Measurements from ENCODE around the gene WDR90. TPM values are rescaled to one million over a fixed set of nuclear protein-coding genes. Genes with fewer than 3 reads are reported as not detected.

The WDR90 gene
- polyA plus RNA-seq, 3 donors, result 0.13 to 16.5 (median 1.1) TPM

- Histone ChIP-seq H3K27me3 (ENCODE audit: control insufficient read depth in 2 of 2, insufficient read depth in 2 of 2, low read length in 2 of 2) (peaks cover 3 to 68% of the 10 kb centered on the region in 2 donors), H3K27ac (ENCODE audit: low read depth in 1 of 2, low read length in 2 of 2) (no peak overlapping the region), H3K36me3 (replicated peaks in 1 of 2; ENCODE audit: control insufficient read depth in 1 of 2, insufficient read depth in 2 of 2, low read length in 2 of 2) (no peaks in the 10 kb centered on the region), H3K4me1 (ENCODE audit: control insufficient read depth in 1 of 2, insufficient read depth in 2 of 2, low read length in 2 of 2) (no peaks in the 10 kb centered on the region), H3K4me3 (replicated peaks in 1 of 3; ENCODE audit: low read depth in 2 of 3, low read length in 3 of 3) (no peak overlapping the region), H2AFZ (ENCODE audit: insufficient read depth, low read depth, low read length, poor library complexity, severe bottlenecking) (no peak overlapping the region), H3K4me2 (replicated peaks; ENCODE audit: extremely low read depth, low read length, poor library complexity, severe bottlenecking) (no peak overlapping the region), H3K9ac (ENCODE audit: insufficient read depth, low read length, poor library complexity, severe bottlenecking) (no peak overlapping the region), H3K79me2 (ENCODE audit: insufficient read depth, low read length) (no peaks in the 10 kb centered on the region), H4K20me1 (ENCODE audit: insufficient read depth, low read length) (no peaks in the 10 kb centered on the region), H3K9me3 (replicated peaks in 1 of 2; ENCODE audit: control insufficient read depth in 1 of 2, insufficient read depth in 1 of 2, low read length in 2 of 2) (peaks cover 0 to 1% of the 10 kb centered on the region in 2 donors)
- TF ChIP-seq, protein P1, sequence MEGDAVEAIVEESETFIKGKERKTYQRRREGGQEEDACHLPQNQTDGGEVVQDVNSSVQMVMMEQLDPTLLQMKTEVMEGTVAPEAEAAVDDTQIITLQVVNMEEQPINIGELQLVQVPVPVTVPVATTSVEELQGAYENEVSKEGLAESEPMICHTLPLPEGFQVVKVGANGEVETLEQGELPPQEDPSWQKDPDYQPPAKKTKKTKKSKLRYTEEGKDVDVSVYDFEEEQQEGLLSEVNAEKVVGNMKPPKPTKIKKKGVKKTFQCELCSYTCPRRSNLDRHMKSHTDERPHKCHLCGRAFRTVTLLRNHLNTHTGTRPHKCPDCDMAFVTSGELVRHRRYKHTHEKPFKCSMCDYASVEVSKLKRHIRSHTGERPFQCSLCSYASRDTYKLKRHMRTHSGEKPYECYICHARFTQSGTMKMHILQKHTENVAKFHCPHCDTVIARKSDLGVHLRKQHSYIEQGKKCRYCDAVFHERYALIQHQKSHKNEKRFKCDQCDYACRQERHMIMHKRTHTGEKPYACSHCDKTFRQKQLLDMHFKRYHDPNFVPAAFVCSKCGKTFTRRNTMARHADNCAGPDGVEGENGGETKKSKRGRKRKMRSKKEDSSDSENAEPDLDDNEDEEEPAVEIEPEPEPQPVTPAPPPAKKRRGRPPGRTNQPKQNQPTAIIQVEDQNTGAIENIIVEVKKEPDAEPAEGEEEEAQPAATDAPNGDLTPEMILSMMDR (IDR thresholded peaks at IDR 0.05), result no peak
- WGBS (ENCODE audit: insufficient coverage), result 83% methylated on average over 2 of the region's 4 CpGs
- Mint-ChIP-seq H3K36me3 (no peaks in the 10 kb centered on the region), H3K4me3 (no peak overlapping the region), H3K27ac (no peak overlapping the region), H3K9me3 (peaks cover 0 to 5% (median 0%) of the 10 kb centered on the region in 7 donors), H3K27me3 (ENCODE audit: low read depth in 3 of 3) (peaks cover 48 to 74% (median 71%) of the 10 kb centered on the region in 3 donors), H3K4me1 (no peaks in the 10 kb centered on the region)
- no peak for DNase-seq
- intact Hi-C loops (cut with micrococcal nuclease), result no loop called here
These were observed 59.8 kb downstream of the WDR90 start for GRCh38 chr16:708959-709358.

DNA sequence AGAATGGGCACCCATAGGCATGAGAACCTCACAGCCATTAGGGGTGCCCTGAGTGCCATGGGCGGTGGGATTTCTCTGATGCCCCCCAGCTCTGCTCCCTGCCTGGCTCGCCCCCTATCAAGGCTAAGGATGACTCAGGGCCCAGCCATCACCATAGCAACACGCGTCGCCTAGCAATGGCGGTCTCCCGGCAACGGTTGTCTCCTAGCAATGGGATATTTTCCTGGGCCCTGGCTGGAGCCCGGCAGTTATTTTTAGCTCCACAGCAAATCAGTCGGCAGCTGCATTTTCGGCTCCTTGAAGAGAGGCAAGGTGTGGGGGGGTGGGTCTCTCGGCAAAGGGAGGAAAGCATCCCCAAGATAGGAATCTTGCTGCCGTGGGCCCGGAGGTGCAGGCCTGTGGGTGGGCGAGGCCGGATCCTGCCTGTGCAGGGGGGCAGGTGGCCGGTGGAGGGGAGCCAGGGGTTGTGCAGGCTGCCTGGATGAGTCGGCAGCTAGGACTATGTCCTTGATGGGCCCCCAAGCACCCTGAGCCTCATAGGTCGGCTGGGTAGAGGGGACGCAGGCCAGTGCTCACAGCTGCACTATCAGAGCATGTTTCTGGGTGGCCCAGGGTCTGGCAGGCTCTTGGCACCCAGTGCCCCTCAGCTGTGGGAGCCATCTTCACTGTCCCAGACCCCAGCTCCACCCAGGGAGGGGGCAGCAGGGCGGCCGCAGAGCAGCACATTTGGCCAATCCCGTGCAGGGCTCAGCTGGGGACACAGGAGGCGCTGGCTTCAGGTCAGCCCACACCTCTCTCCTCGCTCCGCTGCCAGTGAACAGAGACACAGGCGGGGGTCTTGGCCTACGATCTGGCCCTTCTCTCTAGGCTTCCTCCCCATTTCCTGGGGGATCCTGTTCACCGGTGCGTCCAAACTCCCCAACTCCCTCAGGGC lies 60.7 kb downstream of the WDR90 start:
- Histone ChIP-seq H3K27me3 (ENCODE audit: control insufficient read depth in 2 of 2, insufficient read depth in 2 of 2, low read length in 2 of 2) (peaks cover 3 to 67% of the 10 kb centered on the region in 2 donors), H3K27ac (ENCODE audit: low read depth in 1 of 2, low read length in 2 of 2) (no peak overlapping the region), H3K36me3 (replicated peaks in 1 of 2; ENCODE audit: control insufficient read depth in 1 of 2, insufficient read depth in 2 of 2, low read length in 2 of 2) (no peaks in the 10 kb centered on the region), H3K4me1 (ENCODE audit: control insufficient read depth in 1 of 2, insufficient read depth in 2 of 2, low read length in 2 of 2) (peaks cover 7 to 8% of the 10 kb centered on the region in 2 donors), H3K9ac (ENCODE audit: insufficient read depth, low read length, poor library complexity, severe bottlenecking) (no peak overlapping the region), H3K9me3 (replicated peaks in 1 of 2; ENCODE audit: control insufficient read depth in 1 of 2, insufficient read depth in 1 of 2, low read length in 2 of 2) (no peaks in the 10 kb centered on the region), H4K20me1 (ENCODE audit: insufficient read depth, low read length) (no peaks in the 10 kb centered on the region), H3K79me2 (ENCODE audit: insufficient read depth, low read length) (no peaks in the 10 kb centered on the region), H3K4me3 (replicated peaks in 1 of 3; ENCODE audit: low read depth in 2 of 3, low read length in 3 of 3) (no peak overlapping the region), H3K4me2 (replicated peaks; ENCODE audit: extremely low read depth, low read length, poor library complexity, severe bottlenecking) (no peak overlapping the region), H2AFZ (ENCODE audit: insufficient read depth, low read depth, low read length, poor library complexity, severe bottlenecking) (no peak overlapping the region)
- Mint-ChIP-seq H3K4me3 (peak overlapping the region in 1 of 2 donors; percentile 26), H3K27ac (peak overlapping the region in 1 of 7 donors; percentile 6), H3K36me3 (no peaks in the 10 kb centered on the region), H3K27me3 (ENCODE audit: low read depth in 3 of 3) (peaks cover 42 to 74% (median 68%) of the 10 kb centered on the region in 3 donors), H3K4me1 (no peaks in the 10 kb centered on the region), H3K9me3 (peaks cover 0 to 5% (median 0%) of the 10 kb centered on the region in 7 donors)
- no peak for DNase-seq
- intact Hi-C loops (cut with micrococcal nuclease), result loop anchor here in 1 of 2 donors (2.0 kb wide), 1 partner anchor 75 kb away; no protein-coding TSS in a partner anchor
- WGBS (ENCODE audit: insufficient coverage), result 42% methylated on average over 29 of the region's 30 CpGs
- TF ChIP-seq, protein P1 (IDR thresholded peaks at IDR 0.05), result no peak
